GM19099 (cell line): ENCODE data around the gene ULBP1.

Source experiments
- POLR2A ChIP-seq: IDR thresholded peaks from 3 replicates; pipeline ENCODE4 v1.6.1; 2011; ENCODE audit warnings: low read depth; ENCODE audit not compliant: insufficient read length; ENCODE audit errors: extremely low read depth

ULBP1 gene, protein sequence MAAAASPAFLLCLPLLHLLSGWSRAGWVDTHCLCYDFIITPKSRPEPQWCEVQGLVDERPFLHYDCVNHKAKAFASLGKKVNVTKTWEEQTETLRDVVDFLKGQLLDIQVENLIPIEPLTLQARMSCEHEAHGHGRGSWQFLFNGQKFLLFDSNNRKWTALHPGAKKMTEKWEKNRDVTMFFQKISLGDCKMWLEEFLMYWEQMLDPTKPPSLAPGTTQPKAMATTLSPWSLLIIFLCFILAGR

DNA sequence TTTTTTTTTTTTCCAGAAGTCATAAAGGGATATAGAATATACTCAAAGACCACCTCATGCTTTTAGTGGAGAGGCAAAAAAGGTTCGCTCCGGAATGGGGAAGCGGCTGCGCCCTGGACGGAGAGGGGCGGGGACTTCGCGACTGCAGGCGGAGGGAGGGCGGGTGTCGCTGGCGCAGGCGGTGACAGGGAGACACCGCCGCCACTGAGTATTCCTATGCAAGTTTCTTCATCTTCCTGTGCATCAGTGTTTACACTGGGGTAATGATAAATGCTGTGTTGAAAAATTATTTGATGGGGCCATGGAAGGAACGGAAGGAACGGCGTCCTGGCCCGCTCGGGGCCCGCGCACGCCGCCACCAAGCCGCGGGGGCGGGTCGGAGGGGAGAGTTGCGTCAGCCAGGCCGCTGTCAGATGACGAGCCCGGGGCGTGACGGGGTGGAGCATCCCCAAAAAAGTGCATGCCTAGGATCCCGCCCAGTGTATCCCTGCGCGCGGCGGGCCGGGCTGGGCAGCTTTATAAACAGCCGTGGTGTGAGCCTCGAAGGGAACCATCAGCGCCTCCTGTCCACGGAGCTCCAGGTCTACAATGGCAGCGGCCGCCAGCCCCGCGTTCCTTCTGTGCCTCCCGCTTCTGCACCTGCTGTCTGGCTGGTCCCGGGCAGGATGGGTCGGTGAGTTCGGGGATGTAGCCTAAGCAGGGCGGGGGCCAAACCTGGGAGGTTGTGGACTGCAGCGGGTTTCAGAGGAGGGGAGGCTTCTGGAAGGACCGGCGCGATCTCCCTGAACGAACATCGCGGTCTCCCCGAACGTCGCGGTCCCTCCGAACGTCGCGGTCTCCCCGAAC, at the start of gene ULBP1:
Gene ULBP1 (plus strand): TSS at position 482 of the 846 bp plus-strand sequence. CDS start 107 bp downstream, at position 589.
- no peak for TF ChIP-seq POLR2A

DNA sequence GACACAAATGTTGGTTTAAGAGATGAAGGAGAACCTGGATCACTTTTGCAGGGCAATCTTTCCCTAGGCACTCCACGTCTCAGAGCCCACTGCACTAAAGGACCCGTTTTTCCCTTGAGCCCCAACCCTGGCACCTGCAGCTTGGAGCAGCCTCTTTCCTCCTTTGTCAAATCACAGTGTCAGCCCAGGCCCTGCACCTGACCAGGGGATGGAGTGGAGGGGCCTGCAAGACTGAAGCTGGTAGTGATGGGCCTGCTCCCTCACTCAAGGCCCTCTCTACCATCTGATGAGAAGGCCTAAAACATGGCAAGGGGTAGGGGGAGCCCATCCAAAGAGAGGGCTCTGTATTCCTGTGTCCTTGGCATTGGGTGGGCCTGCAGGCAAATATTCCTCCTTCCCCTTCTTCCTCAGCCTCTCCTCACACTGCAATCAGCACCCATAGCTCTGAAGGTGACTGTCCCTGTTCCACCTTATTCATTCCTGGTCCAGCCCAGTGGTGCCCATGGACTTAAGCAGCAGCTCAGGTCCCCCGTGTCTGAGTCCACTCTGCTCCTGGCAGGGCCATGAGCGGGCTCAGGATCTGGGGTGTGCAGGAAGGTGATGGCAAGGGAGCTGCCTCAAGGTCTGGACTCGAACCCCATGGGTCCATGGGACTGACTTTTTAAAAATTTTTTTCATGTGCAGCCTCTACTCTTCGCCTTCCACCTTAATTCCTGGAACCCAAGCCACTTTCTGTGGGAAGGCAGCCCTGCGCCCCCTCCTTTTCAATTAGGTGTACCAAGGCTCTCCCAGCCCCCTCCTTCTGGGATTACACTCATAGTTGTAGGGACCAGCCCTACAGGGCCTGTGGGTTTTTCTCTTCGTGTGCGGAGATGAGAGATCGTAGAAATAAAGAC, 47.5 kb upstream of the ULBP1 start:
- TF ChIP-seq POLR2A, result no peak

- no peak for TF ChIP-seq POLR2A
Observed at GRCh38 chr6:149917679-149918078, 46.1 kb upstream of the ULBP1 start.

DNA sequence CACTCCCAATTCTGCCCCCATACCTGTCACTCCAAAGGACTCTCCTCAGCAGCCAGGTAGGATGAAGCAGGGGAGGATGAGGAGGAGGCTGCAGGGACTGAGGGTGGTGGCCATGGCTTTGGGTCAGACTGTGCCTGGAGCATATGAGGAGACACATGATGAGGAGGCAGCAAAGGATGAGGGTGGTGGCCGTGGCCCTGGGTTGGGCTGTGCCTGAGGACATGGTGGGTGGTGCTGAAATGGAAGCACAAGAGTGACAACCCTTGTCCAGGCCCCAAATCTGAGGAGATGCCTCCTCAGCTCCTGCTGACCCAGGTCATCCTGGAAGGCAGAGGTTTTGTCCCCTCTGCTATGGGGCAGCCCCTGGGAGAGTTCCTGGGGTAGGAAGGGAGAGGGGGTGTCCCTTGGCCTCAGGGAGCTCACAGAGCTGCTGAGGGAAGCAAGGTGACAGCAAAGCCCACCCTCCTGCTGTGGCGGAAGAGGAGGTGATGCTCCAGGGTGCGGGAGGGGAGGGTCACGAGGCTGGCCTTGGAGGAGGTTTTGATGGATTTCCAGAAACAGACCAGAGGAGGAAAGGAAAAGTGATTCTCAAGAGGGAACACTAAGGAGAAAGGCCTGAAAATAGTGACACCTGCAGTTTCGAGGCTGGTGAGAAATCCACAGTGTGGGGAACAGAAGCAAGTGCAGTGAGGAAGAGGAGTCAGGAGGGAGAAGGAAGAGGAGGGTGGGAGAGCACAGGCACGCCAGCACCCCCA, 45.4 kb upstream of the ULBP1 start:
- no peak for TF ChIP-seq POLR2A

DNA sequence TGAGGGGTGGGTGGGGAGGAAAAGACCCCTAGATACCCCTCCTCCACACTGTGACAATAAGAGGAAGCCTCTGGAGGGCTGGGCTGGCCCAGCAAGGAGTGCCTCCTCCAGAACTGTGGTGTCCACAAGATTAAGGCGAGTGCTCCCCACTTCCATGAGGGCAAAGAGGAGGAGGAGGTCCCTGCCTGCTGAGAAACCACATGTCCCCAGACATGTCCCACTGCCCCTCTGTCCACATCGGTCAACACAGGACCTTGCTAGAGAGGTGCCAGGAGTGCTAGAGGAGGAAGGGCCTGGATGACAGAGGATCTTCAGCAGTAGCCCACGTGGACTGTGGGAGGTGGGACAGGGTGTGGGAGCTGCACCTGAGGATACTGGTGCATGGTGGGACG, 43.9 kb upstream of the ULBP1 start:
- no peak for TF ChIP-seq POLR2A

DNA sequence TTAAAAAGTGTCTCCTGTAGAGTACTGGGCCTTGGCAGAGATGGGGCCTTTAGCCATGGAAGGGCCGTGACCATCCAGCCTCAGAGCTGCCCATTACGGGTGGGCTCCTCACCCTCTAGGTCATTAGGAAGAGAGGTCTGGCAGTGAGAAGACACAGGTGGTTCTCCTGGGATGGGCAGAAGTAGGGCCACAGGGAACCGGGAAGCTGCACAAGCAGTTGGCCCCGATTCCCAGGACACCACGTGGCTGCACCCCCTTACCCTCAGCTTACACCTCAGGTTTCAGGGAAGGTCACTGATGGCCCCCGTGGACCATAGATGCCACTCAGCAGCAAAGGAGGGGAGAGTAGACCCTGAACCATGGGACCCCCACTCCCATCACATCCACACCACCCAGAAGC, 42.4 kb upstream of the ULBP1 start:
- no peak for TF ChIP-seq POLR2A

GRCh38 chr6:149922642-149923326, 41.0 kb upstream of the ULBP1 start, which contains the start of gene RAET1G:
RAET1G (minus strand) TSS chr6:149923121; CDS start chr6:149923010, 111 bp downstream.
- no peak for TF ChIP-seq POLR2A

DNA sequence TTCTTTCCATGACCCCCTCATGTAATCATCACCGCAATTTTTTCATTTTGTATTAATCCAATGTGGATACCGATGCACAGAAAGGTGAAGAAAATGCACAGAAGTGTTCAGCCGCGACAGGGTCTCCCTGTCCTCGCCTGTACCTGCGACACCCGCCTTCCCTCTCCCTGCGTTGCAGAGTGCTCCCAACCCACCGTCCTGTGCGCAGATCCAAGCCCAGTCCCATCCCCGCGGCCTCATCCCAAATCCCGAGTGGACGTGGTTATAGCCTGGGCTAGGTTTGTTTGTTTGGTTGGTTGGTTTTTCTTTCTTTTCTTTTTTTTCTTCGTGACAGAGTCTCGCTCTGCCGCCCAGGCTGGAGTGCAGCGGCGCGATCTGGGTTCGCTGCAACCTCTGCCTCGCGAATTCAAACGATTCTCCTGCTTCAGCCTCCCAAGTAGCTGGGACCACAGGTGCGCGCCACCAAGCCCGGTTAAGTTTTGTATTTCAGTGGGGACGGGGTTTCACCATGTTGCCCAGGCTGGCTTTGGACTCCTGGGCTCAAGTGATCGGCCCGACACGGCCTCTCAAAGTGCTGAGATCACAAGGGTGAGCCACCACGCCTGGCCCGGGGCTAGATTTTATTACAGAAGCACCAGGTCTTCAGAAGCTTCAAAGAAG, 40.3 kb upstream of the ULBP1 start:
- TF ChIP-seq POLR2A, result no peak

DNA sequence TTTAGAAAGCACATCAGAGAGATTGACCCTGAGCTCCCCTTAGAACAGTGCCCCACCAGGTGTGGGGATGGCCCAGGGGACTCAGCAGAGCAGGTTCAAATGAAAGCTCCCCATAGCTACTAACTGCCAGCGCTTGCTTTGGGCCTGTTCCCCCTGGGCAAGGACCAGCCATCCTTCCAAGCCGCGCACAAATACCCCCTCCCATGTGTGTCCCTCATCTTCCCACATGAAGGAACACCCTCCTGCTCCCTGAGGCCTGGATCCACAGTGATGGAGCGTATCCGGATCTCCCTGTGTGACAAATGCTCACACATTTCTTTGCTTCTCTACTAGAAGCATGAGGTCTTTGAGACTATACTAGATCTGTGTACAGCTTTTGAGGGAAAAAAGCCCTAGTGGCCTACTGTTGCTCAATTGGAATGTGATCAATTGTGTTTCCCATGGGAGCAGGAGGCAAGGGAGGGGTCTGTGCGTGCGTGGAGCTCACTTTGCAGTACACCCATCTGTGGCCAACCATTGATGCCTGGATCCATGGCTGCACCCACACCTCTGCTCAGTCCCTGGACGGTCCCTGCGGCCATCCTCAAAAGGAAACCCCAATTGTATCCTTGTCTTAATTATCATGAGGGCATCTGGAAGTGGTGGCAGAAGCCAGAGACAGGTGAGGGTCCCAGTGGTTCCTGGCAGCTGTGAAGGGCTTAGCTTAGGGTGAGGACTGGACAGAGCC, 39.4 kb upstream of the ULBP1 start:
- TF ChIP-seq POLR2A, result no peak

DNA sequence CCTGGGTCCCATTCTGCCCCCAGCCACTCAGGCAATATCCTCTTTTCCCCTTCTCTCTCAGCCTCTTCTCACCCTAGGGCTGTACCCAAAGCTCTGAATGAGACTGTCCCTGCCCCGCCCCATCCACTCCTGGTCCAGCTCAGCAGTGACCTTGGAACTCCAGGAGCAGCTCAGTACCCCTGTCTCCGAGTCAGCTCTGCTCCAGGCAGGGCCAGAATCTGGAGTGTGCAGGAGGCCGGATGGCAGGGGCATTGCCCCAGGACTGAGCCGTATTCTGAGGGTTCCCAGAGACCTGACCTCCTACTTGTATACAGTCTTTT, 38.9 kb upstream of the ULBP1 start:
- TF ChIP-seq POLR2A, result no peak

DNA sequence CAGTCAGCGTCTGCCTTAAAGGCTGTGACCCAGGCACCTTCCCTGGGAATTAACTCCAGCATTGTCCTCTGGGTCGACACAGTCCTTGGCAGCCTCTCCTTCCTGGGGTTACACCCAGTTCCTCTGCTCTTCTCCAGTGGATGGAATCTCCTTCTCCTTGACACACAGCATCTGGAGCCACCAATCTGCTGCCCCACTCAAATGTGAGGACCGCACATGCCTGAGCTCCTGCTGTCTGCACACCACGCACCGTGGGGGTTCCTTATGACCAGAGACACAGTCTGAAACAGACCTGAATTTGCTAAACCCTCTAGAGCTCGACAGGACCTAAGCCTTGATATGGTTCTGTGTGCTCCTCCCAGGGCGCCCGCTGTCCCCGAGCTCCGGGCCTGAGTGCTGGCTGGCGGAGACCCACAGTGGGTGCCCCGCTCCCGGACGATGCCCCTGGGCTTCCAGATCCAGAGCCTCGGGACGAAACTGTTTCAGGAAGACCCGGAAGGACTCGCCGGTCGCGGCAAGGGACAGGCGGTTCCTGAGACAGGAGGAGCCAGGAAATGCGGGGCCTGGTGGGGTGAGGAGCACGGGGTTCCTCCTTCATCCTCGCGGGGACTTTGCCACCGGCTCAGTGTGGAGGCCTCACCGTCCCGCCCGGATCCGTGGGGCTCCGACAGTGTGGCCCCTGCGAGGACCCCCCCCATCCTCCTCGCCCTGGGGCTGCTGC, 38.3 kb upstream of the ULBP1 start:
- TF ChIP-seq POLR2A, result no peak
